ENCODE results near the gene INSIG1. TPM values are rescaled to one million over a fixed set of nuclear protein-coding genes. Genes with fewer than 3 reads are reported as not detected.

INSIG1 gene
- total RNA-seq, 1 experiment from 2014 or later = 54.7 TPM

DNA sequence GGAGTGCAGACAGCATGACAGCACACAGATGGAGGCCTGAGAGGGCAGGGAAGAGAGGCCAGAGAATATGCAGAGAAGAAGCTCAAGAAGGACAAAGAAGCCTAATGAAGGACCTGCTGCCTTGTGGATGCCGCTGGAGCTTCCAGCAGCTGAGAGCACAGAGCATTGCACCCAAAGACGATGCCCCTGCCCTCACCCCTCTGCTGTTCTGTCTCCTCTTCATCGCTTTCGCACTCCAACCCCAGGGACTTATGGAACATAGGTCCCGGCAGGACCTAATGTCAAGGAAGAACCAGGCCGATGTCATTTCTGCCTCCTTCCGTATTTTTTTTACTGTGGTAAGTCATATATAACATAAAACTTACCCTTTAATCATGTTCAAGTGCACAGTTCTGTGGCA is 12.3 kb upstream of the INSIG1 start:
- peaks cover under 1 to 8% of the 10 kb centered on the region in 2 experiments; a peak in 3 of 4 replicates for H3K4me1 ChIP-seq (ENCODE audit: control insufficient read depth in 1 of 2, insufficient read depth in 2 of 2, low read length in 2 of 2)
- H2AFZ ChIP-seq (ENCODE audit: low read depth, low read length, poor library complexity, severe bottlenecking) = no peak overlapping the region
- H3K4me2 ChIP-seq (ENCODE audit: low read length) = no peak overlapping the region
- no peaks in the 10 kb centered on the region for H3K79me2 ChIP-seq (ENCODE audit: insufficient read depth, low read length)
- no peaks in the 10 kb centered on the region for H4K20me1 ChIP-seq (ENCODE audit: insufficient read depth)
- H3K27me3 ChIP-seq (ENCODE audit: insufficient read depth, low read length) = peaks cover 3% of the 10 kb centered on the region; the same call in 1 of the 2 replicates
- CTCF ChIA-PET = no interaction called here
- no peaks in the 10 kb centered on the region for H3K9me2 ChIP-seq (ENCODE audit: insufficient read depth)
- RAD21 ChIA-PET (ENCODE audit: low non-redundant PET in 1 of 2, low total read pairs in 2 of 2, uncharacterized antibody in 2 of 2, unreplicated experiment in 2 of 2) = no interaction called here
- TF ChIP-seq JUND (IDR thresholded peaks at IDR 0.05) = no peak
- TF ChIP-seq ZNF274 (IDR thresholded peaks at IDR 0.05; ENCODE audit: low read depth, low read length) = no peak
- no peak for TF ChIP-seq POLR2A (IDR thresholded peaks at IDR 0.05; ENCODE audit: borderline replicate concordance, extremely low read depth, insufficient read depth, insufficient read length)
- TF ChIP-seq, protein P1, sequence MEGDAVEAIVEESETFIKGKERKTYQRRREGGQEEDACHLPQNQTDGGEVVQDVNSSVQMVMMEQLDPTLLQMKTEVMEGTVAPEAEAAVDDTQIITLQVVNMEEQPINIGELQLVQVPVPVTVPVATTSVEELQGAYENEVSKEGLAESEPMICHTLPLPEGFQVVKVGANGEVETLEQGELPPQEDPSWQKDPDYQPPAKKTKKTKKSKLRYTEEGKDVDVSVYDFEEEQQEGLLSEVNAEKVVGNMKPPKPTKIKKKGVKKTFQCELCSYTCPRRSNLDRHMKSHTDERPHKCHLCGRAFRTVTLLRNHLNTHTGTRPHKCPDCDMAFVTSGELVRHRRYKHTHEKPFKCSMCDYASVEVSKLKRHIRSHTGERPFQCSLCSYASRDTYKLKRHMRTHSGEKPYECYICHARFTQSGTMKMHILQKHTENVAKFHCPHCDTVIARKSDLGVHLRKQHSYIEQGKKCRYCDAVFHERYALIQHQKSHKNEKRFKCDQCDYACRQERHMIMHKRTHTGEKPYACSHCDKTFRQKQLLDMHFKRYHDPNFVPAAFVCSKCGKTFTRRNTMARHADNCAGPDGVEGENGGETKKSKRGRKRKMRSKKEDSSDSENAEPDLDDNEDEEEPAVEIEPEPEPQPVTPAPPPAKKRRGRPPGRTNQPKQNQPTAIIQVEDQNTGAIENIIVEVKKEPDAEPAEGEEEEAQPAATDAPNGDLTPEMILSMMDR (IDR thresholded peaks at IDR 0.05 in 2 of 3, conservative IDR thresholded peaks at IDR 0.05 in 1 of 3; ENCODE audit: borderline replicate concordance in 1 of 3, insufficient read depth in 1 of 3, low read depth in 2 of 3, low read length in 2 of 3) = no peak
- no peak for TF ChIP-seq EZH2phosphoT487 (IDR thresholded peaks at IDR 0.05; ENCODE audit: borderline replicate concordance)
- TF ChIP-seq RAD21 (IDR thresholded peaks at IDR 0.05; ENCODE audit: low read depth) = no peak
- TF ChIP-seq, protein P2, sequence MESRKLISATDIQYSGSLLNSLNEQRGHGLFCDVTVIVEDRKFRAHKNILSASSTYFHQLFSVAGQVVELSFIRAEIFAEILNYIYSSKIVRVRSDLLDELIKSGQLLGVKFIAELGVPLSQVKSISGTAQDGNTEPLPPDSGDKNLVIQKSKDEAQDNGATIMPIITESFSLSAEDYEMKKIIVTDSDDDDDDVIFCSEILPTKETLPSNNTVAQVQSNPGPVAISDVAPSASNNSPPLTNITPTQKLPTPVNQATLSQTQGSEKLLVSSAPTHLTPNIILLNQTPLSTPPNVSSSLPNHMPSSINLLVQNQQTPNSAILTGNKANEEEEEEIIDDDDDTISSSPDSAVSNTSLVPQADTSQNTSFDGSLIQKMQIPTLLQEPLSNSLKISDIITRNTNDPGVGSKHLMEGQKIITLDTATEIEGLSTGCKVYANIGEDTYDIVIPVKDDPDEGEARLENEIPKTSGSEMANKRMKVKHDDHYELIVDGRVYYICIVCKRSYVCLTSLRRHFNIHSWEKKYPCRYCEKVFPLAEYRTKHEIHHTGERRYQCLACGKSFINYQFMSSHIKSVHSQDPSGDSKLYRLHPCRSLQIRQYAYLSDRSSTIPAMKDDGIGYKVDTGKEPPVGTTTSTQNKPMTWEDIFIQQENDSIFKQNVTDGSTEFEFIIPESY (IDR thresholded peaks at IDR 0.05; ENCODE audit: extremely low read depth, insufficient replicate concordance, low read length) = no peak
- no peak for TF ChIP-seq TCF7L2 (IDR thresholded peaks at IDR 0.05; ENCODE audit: borderline replicate concordance, extremely low read depth, insufficient read depth, insufficient read length)
- TF ChIP-seq FOSL1 (IDR thresholded peaks at IDR 0.05; ENCODE audit: low read depth) = no peak
- no TSS peak for BruUV-seq (replicated peaks)
- H3K27ac ChIP-seq (ENCODE audit: low read depth, low read length) = no peak overlapping the region
- H3K9ac ChIP-seq (ENCODE audit: low read length) = no peak overlapping the region
- POLR2A ChIA-PET = no interaction called here
- intact Hi-C loops (cut with micrococcal nuclease) = no loop called here
- no peaks in the 10 kb centered on the region for H3K9me3 ChIP-seq (ENCODE audit: control insufficient read depth in 1 of 2, insufficient read depth in 1 of 2, low read depth in 1 of 2, low read length in 2 of 2)
- no peaks in the 10 kb centered on the region for H3K36me3 ChIP-seq (ENCODE audit: control insufficient read depth in 1 of 2, insufficient read depth in 2 of 2, low read length in 2 of 2)
- no peak overlapping the region for H3K4me3 ChIP-seq (replicated peaks in 1 of 2; ENCODE audit: low read depth in 1 of 2, low read length in 2 of 2)
- no peak for ATAC-seq
- DNase-seq (ENCODE audit: low read depth, low spot score) = no peak

Measured in HCT116 (cell line).